Rectal smooth muscle tissue (tissue), 1 donor: ENCODE measurements around the gene DCXR.

Experiments used
- H3K27ac ChIP-seq: one replicate; pipeline ENCODE4 v1.7.0; 2013; ENCODE audit warnings: low read depth, low read length, inconsistent platforms
- H3K27me3 ChIP-seq: one replicate; pipeline ENCODE4 v1.7.0; 2013; ENCODE audit warnings: low read length; ENCODE audit not compliant: control insufficient read depth, insufficient read depth
- H3K36me3 ChIP-seq: one replicate; pipeline ENCODE4 v1.7.0; 2013; ENCODE audit warnings: low read length; ENCODE audit not compliant: control insufficient read depth, insufficient read depth
- H3K4me1 ChIP-seq: one replicate; pipeline ENCODE4 v1.7.0; 2013; ENCODE audit warnings: low read length; ENCODE audit not compliant: control insufficient read depth, insufficient read depth
- H3K4me3 ChIP-seq: one replicate; pipeline ENCODE4 v1.7.0; 2013; ENCODE audit warnings: low read length
- H3K9ac ChIP-seq: one replicate; pipeline ENCODE4 v1.7.0; 2013; ENCODE audit warnings: low read length

The DCXR gene

GRCh38 chr17:82019690-82020571 lies 17.6 kb downstream of the DCXR start:
- Histone ChIP-seq H3K4me1 (peaks cover 15% of the 10 kb centered on the region), H3K9ac (no peak overlapping the region), H3K4me3 (no peak overlapping the region), H3K27me3 (no peaks in the 10 kb centered on the region), H3K36me3 (no peaks in the 10 kb centered on the region), H3K27ac (no peak overlapping the region)

- no peak overlapping the region for H3K27ac ChIP-seq
- H3K9ac ChIP-seq: no peak overlapping the region
- H3K36me3 ChIP-seq: no peaks in the 10 kb centered on the region
- H3K4me3 ChIP-seq: no peak overlapping the region
- no peaks in the 10 kb centered on the region for H3K27me3 ChIP-seq
- H3K4me1 ChIP-seq: peaks cover 13% of the 10 kb centered on the region
Observed at GRCh38 chr17:82018989-82019689, 18.4 kb downstream of the DCXR start.

GRCh38 chr17:82018152-82018988 lies 19.1 kb downstream of the DCXR start:
- H3K4me3 ChIP-seq: no peak overlapping the region
- H3K9ac ChIP-seq: no peak overlapping the region
- no peak overlapping the region for H3K27ac ChIP-seq
- H3K4me1 ChIP-seq: peaks cover 17% of the 10 kb centered on the region
- H3K27me3 ChIP-seq: no peaks in the 10 kb centered on the region
- H3K36me3 ChIP-seq: no peaks in the 10 kb centered on the region

- Histone ChIP-seq H3K27me3 (no peaks in the 10 kb centered on the region), H3K4me3 (no peak overlapping the region), H3K27ac (no peak overlapping the region), H3K36me3 (no peaks in the 10 kb centered on the region), H3K9ac (no peak overlapping the region), H3K4me1 (peaks cover 17% of the 10 kb centered on the region)
Observed at GRCh38 chr17:82017612-82018151, 19.8 kb downstream of the DCXR start.

- no peaks in the 10 kb centered on the region for H3K27me3 ChIP-seq
- H3K9ac ChIP-seq: no peak overlapping the region
- H3K4me1 ChIP-seq: peaks cover 15% of the 10 kb centered on the region
- no peak overlapping the region for H3K27ac ChIP-seq
- no peak overlapping the region for H3K4me3 ChIP-seq
- H3K36me3 ChIP-seq: no peaks in the 10 kb centered on the region
Observed at GRCh38 chr17:82016875-82017459, 20.5 kb downstream of the DCXR start.

DNA sequence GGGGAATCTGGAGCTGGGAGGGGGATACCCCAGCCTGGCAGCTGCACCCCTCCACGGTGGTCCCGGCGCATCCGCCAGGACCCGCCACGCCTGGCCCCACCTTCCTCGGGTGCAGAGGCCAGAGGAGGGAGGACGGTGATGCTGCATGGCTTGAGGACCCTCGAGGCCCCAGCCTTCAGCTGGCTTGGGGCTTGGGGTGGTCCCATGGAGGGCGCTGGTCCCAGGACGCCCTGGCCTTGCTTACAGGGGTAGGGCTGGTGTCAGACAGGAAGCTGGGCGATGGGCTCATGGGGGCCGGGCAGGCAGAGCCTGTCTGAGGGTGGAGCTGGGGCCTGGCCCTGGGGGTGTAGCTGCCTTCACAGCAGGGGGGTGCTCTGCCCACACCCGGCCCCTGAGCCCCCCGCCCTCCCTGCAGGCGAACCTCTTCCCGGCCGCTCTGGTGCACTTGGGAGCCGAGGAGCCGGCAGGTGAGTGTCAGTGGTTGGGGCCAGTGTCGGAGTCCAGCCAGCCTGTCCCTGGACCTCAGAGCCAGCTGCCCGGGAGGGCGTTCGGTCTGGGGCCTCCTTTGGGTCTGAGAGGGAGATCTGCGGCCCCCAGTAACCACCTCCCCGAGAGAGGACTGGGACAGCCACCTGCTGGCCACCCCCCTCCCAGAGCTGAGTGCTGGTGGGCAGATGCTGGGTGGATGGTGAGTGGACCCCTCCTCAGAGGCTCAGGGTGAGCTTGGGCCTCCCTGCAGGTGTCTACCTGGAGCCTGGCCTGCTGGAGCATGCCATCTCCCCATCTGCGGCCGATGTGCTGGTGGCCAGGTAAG lies 21.2 kb downstream of the DCXR start:
- Histone ChIP-seq H3K4me1 (peaks cover 10% of the 10 kb centered on the region), H3K27me3 (no peaks in the 10 kb centered on the region), H3K9ac (no peak overlapping the region), H3K36me3 (no peaks in the 10 kb centered on the region), H3K27ac (no peak overlapping the region), H3K4me3 (no peak overlapping the region)

GRCh38 chr17:82015311-82015971 lies 22.1 kb downstream of the DCXR start:
- H3K36me3 ChIP-seq: no peaks in the 10 kb centered on the region
- no peaks in the 10 kb centered on the region for H3K27me3 ChIP-seq
- peaks cover 6% of the 10 kb centered on the region for H3K4me1 ChIP-seq
- H3K9ac ChIP-seq: no peak overlapping the region
- no peak overlapping the region for H3K4me3 ChIP-seq
- no peak overlapping the region for H3K27ac ChIP-seq

DNA sequence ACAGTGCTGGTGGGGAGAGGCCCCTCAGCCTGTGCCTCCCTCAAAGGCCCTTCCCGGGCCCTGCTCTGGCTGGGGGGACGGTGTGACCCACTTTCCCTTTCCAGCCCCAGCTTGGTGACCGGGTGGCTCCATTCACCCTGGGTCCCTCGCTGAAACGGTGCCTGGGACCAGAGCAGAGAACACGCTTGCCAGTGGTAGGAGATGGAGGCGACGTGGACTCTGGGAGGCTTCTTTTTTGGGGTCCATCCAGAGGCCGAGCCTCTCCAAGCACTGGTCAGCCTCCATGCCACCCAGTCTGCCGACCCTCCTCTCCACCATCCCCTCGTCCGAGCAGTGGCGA lies 22.6 kb downstream of the DCXR start:
- no peaks in the 10 kb centered on the region for H3K36me3 ChIP-seq
- no peak overlapping the region for H3K27ac ChIP-seq
- H3K4me3 ChIP-seq: no peak overlapping the region
- no peak overlapping the region for H3K9ac ChIP-seq
- H3K4me1 ChIP-seq: peaks cover 6% of the 10 kb centered on the region
- H3K27me3 ChIP-seq: no peaks in the 10 kb centered on the region

GRCh38 chr17:82014432-82014831 lies 23.1 kb downstream of the DCXR start:
- no peaks in the 10 kb centered on the region for H3K36me3 ChIP-seq
- no peak overlapping the region for H3K27ac ChIP-seq
- H3K27me3 ChIP-seq: no peaks in the 10 kb centered on the region
- no peak overlapping the region for H3K9ac ChIP-seq
- H3K4me1 ChIP-seq: peaks cover 6% of the 10 kb centered on the region
- no peak overlapping the region for H3K4me3 ChIP-seq

- Histone ChIP-seq H3K27me3 (no peaks in the 10 kb centered on the region), H3K36me3 (no peaks in the 10 kb centered on the region), H3K4me3 (no peak overlapping the region), H3K9ac (no peak overlapping the region), H3K27ac (peak overlapping the region; percentile 72), H3K4me1 (peaks cover 6% of the 10 kb centered on the region)
Observed at GRCh38 chr17:82013772-82014321, 23.6 kb downstream of the DCXR start.

- Histone ChIP-seq H3K27ac (peak overlapping the region; percentile 72), H3K36me3 (no peaks in the 10 kb centered on the region), H3K4me1 (peaks cover 6% of the 10 kb centered on the region), H3K4me3 (no peak overlapping the region), H3K27me3 (no peaks in the 10 kb centered on the region), H3K9ac (no peak overlapping the region)
Observed at GRCh38 chr17:82013341-82013740, 24.2 kb downstream of the DCXR start.
